Stomach (tissue), 4 donors: ENCODE results near the gene RBM39.

ENCODE experiments used
- EP300 ChIP-seq: sonication (generic); formaldehyde crosslinking; IDR thresholded peaks from one replicate; pipeline ENCODE4 v1.6.1; 2017; ENCODE audit warnings: antibody characterized with exemption
- POLR2AphosphoS5 ChIP-seq, 3 donors: sonication (generic); formaldehyde crosslinking; IDR thresholded peaks; one replicate each; pipeline ENCODE4 v1.6.1; 2016; ENCODE audit warnings: antibody characterized with exemption in 3 of 3
- TF ChIP-seq, protein P1 (sequence below), 7 experiments: fragments of 450-650 bp in 4 of 7; fragments of 200-600 bp in 3 of 7; sonication (generic) in 3 of 7; IDR thresholded peaks; one replicate each; pipeline ENCODE4 v1.5.1; 2016 to 2019; ENCODE audit warnings: antibody characterized with exemption in 7 of 7, control low read depth in 2 of 7, mild to moderate bottlenecking in 1 of 7

GRCh38 chr20:35756404-35756803, 14.3 kb upstream of the RBM39 start:
- TF ChIP-seq, protein P1, sequence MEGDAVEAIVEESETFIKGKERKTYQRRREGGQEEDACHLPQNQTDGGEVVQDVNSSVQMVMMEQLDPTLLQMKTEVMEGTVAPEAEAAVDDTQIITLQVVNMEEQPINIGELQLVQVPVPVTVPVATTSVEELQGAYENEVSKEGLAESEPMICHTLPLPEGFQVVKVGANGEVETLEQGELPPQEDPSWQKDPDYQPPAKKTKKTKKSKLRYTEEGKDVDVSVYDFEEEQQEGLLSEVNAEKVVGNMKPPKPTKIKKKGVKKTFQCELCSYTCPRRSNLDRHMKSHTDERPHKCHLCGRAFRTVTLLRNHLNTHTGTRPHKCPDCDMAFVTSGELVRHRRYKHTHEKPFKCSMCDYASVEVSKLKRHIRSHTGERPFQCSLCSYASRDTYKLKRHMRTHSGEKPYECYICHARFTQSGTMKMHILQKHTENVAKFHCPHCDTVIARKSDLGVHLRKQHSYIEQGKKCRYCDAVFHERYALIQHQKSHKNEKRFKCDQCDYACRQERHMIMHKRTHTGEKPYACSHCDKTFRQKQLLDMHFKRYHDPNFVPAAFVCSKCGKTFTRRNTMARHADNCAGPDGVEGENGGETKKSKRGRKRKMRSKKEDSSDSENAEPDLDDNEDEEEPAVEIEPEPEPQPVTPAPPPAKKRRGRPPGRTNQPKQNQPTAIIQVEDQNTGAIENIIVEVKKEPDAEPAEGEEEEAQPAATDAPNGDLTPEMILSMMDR (IDR thresholded peaks at IDR 0.05), result no peak
- TF ChIP-seq POLR2AphosphoS5 (IDR thresholded peaks at IDR 0.05), result no peak
- no peak for TF ChIP-seq EP300
